HepG2 (cell line): ENCODE measurements around the gene MRFAP1L1. TPM values are rescaled to one million over a fixed set of nuclear protein-coding genes. Genes with fewer than 3 reads are reported as not detected.

Source experiments
- ARNT ChIP-seq: fragments of 450-650 bp; IDR thresholded peaks from 2 replicates; pipeline ENCODE4 v1.6.1; 2017
- ELF1 ChIP-seq: sonication (generic); formaldehyde crosslinking; IDR thresholded peaks from 2 replicates; pipeline ENCODE4 v1.4.0; 2020; ENCODE audit warnings: missing genetic modification reagents
- ELF4 ChIP-seq: sonication (generic); formaldehyde crosslinking; IDR thresholded peaks from 2 replicates; pipeline ENCODE4 v1.5.0; 2020; ENCODE audit warnings: missing genetic modification reagents, mild to moderate bottlenecking, moderate library complexity, borderline replicate concordance
- FOXO4 ChIP-seq: sonication (generic); formaldehyde crosslinking; conservative IDR thresholded peaks from 2 replicates; pipeline ENCODE4 v1.8.1; 2023; ENCODE audit warnings: missing genetic modification reagents
- HIC2 ChIP-seq: sonication (generic); formaldehyde crosslinking; IDR thresholded peaks from 2 replicates; pipeline ENCODE4 v1.9.0; 2022; ENCODE audit warnings: low read depth, missing genetic modification reagents
- MEIS1 ChIP-seq: sonication (generic); formaldehyde crosslinking; IDR thresholded peaks from 2 replicates; pipeline ENCODE4 v1.9.0; 2021; ENCODE audit warnings: mild to moderate bottlenecking, missing genetic modification reagents, moderate library complexity, borderline replicate concordance
- ZKSCAN8 ChIP-seq: IDR thresholded peaks from 2 replicates; pipeline ENCODE4 v1.6.1; 2016; ENCODE audit warnings: borderline replicate concordance, missing genetic modification reagents, missing compliant biosample characterization
- ZNF609 ChIP-seq: sonication (generic); formaldehyde crosslinking; IDR thresholded peaks from 2 replicates; pipeline ENCODE4 v1.4.0; 2020; ENCODE audit warnings: mild to moderate bottlenecking, missing genetic modification reagents, borderline replicate concordance
- ZNF660 ChIP-seq: sonication (generic); formaldehyde crosslinking; IDR thresholded peaks from 2 replicates; pipeline ENCODE4 v1.5.1; 2020; ENCODE audit warnings: mild to moderate bottlenecking, low read depth, missing genetic modification reagents, borderline replicate concordance
- ZNF747 ChIP-seq: sonication (generic); formaldehyde crosslinking; IDR thresholded peaks from 2 replicates; pipeline ENCODE4 v1.8.1; 2023; ENCODE audit warnings: missing genetic modification reagents, mild to moderate bottlenecking, borderline replicate concordance
- ZNF883 ChIP-seq: sonication (generic); formaldehyde crosslinking; IDR thresholded peaks from 2 replicates; pipeline ENCODE4 v1.5.1; 2020; ENCODE audit warnings: mild to moderate bottlenecking, missing genetic modification reagents; ENCODE audit errors: not compliant biosample characterization
- polyA plus RNA-seq, 8 experiments: library from polyadenylated mRNA; depleted of rRNA in 3 of 8; stranded (reverse) in 7 of 8; unstranded in 1 of 8; fragments of >200 nt; fragmentation: Illumina TruSeq in 4 of 8; extraction: Trizol in 4 of 8; gene quantifications; 2 replicates each; pipeline versions ENCODE4 v1.2.1 to v1.2.3, GENCODE V29; 2011 to 2016; ENCODE audit warnings: low read depth in 4 of 8, missing spikeins in 1 of 8, mixed read lengths in 1 of 8; ENCODE audit not compliant: insufficient read depth in 1 of 8
- total RNA-seq, 5 experiments: library from RNA; depleted of rRNA; stranded (reverse); fragments of >200 nt; fragmentation: Illumina TruSeq; extraction: Trizol; gene quantifications; 2 replicates each; pipeline ENCODE4 v1.2.3, GENCODE V29; 2016; ENCODE audit warnings: low read depth in 1 of 5
- TF ChIP-seq, protein P1 (sequence below): sonication (generic); formaldehyde crosslinking; IDR thresholded peaks from 2 replicates; pipeline ENCODE4 v1.4.0; 2020; ENCODE audit warnings: mild to moderate bottlenecking, missing genetic modification reagents
- TF ChIP-seq, protein P2 (sequence below): sonication (generic); formaldehyde crosslinking; IDR thresholded peaks from 2 replicates; pipeline ENCODE4 v1.4.0; 2020; ENCODE audit warnings: missing genetic modification reagents
- TF ChIP-seq, protein P3 (sequence below): sonication (generic); formaldehyde crosslinking; IDR thresholded peaks from 2 replicates; pipeline ENCODE4 v1.8.0; 2022; ENCODE audit warnings: mild to moderate bottlenecking, missing genetic modification reagents

MRFAP1L1 gene
- total and polyA plus RNA-seq, 2 of the 13 experiments (the other 11 are each of a cell fraction or from before 2014, with no cell fraction given), result 44.8 to 76.6 TPM

DNA sequence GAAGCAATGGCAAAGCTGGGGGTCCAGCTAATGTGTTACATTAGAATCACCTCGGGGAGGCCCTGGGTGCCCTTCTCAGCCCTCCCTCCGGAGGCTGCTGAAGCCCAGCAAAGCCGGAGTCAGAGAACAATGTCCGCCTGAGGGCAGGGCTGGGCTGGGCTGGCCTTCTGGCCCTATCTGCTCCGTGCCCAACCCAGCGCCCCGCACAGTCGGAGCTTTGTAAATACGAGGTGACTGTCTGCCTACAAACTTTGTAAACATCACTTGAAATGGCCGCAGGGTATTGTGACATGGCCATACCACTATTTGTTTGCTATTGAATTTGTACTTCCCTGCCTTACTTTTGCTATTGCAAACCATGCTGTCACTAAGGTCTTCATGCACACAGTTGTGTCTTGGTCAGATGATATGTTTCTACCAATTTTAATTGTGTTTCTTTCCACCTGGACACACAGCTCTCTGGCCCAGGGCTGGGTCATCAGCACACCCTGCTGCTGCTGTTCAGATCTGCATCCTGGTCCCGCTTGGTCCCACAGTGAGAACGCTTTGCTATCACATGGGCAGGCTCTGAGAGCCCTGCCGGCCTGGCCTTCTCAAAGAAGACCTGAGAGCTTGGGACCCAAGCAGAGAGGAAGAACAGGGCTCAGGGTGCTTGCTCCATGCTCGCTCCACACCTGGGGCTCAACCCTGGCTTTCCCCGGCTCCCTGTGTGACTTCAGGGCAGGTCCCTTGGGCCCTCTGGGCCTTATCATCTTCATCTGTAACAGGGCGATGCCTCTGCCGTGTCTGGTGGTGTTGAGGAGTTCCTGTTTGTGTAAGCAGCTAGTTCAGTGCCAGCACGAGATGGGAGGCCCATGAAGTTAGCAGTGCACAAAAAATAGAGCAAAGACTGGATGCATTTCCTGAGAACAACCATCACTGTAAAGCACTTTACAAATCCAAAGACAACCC is 13.7 kb downstream of the MRFAP1L1 start (continued):
- TF ChIP-seq ZNF609 (CRISPR knock-in tag) (peak; percentile 93), HIC2 (peak; percentile 96), ZKSCAN8 (CRISPR knock-in tag) (peak; percentile 93), ZNF660 (CRISPR knock-in tag) (no peak), FOXO4 (CRISPR knock-in tag) (no peak), ELF1 (CRISPR knock-in tag) (peak; percentile 57), ARNT (no peak), ELF4 (CRISPR knock-in tag) (no peak; the same call in 1 of the 2 replicates), ZNF883 (CRISPR knock-in tag) (no peak), MEIS1 (CRISPR knock-in tag) (no peak; the same call in 1 of the 2 replicates), ZNF747 (peak; percentile 96)
- TF ChIP-seq, protein P1, sequence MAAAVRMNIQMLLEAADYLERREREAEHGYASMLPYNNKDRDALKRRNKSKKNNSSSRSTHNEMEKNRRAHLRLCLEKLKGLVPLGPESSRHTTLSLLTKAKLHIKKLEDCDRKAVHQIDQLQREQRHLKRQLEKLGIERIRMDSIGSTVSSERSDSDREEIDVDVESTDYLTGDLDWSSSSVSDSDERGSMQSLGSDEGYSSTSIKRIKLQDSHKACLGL (CRISPR knock-in tag), result no peak; the same call in 1 of the 2 replicates
- TF ChIP-seq, protein P2, sequence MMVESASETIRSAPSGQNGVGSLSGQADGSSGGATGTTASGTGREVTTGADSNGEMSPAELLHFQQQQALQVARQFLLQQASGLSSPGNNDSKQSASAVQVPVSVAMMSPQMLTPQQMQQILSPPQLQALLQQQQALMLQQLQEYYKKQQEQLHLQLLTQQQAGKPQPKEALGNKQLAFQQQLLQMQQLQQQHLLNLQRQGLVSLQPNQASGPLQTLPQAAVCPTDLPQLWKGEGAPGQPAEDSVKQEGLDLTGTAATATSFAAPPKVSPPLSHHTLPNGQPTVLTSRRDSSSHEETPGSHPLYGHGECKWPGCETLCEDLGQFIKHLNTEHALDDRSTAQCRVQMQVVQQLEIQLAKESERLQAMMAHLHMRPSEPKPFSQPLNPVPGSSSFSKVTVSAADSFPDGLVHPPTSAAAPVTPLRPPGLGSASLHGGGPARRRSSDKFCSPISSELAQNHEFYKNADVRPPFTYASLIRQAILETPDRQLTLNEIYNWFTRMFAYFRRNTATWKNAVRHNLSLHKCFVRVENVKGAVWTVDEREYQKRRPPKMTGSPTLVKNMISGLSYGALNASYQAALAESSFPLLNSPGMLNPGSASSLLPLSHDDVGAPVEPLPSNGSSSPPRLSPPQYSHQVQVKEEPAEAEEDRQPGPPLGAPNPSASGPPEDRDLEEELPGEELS, result peak; percentile 99
- TF ChIP-seq, protein P3, sequence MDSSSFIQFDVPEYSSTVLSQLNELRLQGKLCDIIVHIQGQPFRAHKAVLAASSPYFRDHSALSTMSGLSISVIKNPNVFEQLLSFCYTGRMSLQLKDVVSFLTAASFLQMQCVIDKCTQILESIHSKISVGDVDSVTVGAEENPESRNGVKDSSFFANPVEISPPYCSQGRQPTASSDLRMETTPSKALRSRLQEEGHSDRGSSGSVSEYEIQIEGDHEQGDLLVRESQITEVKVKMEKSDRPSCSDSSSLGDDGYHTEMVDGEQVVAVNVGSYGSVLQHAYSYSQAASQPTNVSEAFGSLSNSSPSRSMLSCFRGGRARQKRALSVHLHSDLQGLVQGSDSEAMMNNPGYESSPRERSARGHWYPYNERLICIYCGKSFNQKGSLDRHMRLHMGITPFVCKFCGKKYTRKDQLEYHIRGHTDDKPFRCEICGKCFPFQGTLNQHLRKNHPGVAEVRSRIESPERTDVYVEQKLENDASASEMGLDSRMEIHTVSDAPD (CRISPR knock-in tag), result no peak
